ENCODE data around the gene SNAI1.
"Not testable (repeated sequence)": the region's sequence is repeated elsewhere in the genome, so short reads cannot be mapped to it uniquely, and the experiment has no call there.

The SNAI1 gene

GRCh38 chr20:49995586-49995985 lies 12.8 kb downstream of the SNAI1 start:
- no peak for TF ChIP-seq CTCF (IDR thresholded peaks at IDR 0.05; ENCODE audit: insufficient read depth, low read depth, low read length, missing control alignments)
- H3K4me3 ChIP-seq (ENCODE audit: low read depth, low read length) = no peak overlapping the region
- DNase-seq (ENCODE audit: low read depth) = no peak

GRCh38 chr20:49998478-49999188 lies 15.9 kb downstream of the SNAI1 start:
- DNase-seq (ENCODE audit: low read depth); H3K4me3 ChIP-seq (ENCODE audit: low read depth, low read length): not testable (repeated sequence)

- peak; percentile 71 for DNase-seq (ENCODE audit: low read depth)
- no peak for TF ChIP-seq CTCF (IDR thresholded peaks at IDR 0.05; ENCODE audit: insufficient read depth, low read depth, low read length, missing control alignments)
- 0 out of 2 replicates have a peak overlapping the region, but pooled peaks have one; percentile 13 for H3K4me3 ChIP-seq (ENCODE audit: low read depth, low read length)
Measured at GRCh38 chr20:49999329-49999728, 16.5 kb downstream of the SNAI1 start.

- not testable (repeated sequence) for DNase-seq (ENCODE audit: low read depth); H3K4me3 ChIP-seq (ENCODE audit: low read depth, low read length)
Measured at GRCh38 chr20:50000548-50001222, 17.9 kb downstream of the SNAI1 start.

- no peak overlapping the region for H3K4me3 ChIP-seq (ENCODE audit: low read depth, low read length)
- DNase-seq (ENCODE audit: low read depth) = no peak
- TF ChIP-seq CTCF (IDR thresholded peaks at IDR 0.05; ENCODE audit: insufficient read depth, low read depth, low read length, missing control alignments) = no peak
Measured at GRCh38 chr20:50001784-50002311, 19.1 kb downstream of the SNAI1 start.

GRCh38 chr20:50003253-50003656 lies 20.5 kb downstream of the SNAI1 start:
- peak; percentile 17 for DNase-seq (ENCODE audit: low read depth)
- TF ChIP-seq CTCF (IDR thresholded peaks at IDR 0.05; ENCODE audit: insufficient read depth, low read depth, low read length, missing control alignments) = no peak
- no peak overlapping the region for H3K4me3 ChIP-seq (ENCODE audit: low read depth, low read length)

- no peak for TF ChIP-seq CTCF (IDR thresholded peaks at IDR 0.05; ENCODE audit: insufficient read depth, low read depth, low read length, missing control alignments)
- H3K4me3 ChIP-seq (ENCODE audit: low read depth, low read length) = no peak overlapping the region
- no peak for DNase-seq (ENCODE audit: low read depth)
Measured at GRCh38 chr20:50004229-50004628, 21.4 kb downstream of the SNAI1 start.

All from GM12865 (cell line).